AG20443 (cell line): ENCODE measurements around the gene P4HTM.

Source experiments
- DNase-seq: peaks from one replicate; pipeline ENCODE4 v3.0.0; 2012; ENCODE audit warnings: low spot score, mixed read lengths

Gene P4HTM

DNA sequence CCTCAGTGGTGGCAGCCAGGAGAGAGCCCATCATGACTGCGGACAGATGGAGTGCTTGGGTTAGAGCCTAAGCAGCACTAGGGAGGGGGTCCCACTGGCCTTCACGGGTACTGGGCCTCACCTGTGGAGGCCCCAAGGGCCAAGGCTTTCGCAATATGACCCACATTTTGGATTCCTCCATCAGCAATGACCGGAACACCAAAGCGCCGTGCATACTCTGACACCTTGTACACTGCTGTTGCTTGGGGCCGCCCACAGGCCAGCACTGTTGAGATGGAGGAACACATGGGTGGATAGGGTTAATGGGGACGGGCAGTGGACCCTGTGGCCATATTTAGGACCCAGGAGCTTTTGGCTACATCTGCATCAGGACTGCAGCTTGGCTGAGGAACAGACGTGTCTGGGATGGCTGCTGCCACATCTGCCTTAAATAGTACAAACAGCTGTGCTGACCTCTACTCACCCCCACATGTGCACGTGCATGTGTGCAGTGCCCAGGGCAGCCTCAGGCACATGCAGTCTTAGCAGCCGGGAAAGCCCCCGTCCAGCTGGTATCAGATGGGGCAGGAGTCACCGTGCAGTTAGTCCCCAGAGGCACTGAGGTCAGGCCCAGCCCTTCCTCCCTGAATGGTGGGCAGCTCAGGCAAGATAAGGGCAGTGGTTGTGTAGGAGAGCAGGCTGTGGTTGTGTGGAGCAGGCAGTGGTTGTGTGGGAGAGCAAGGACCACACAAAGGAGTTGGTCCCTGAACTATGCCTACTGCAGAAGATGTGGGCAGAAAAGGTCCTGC lies 35.2 kb downstream of the P4HTM start:
- no peak for DNase-seq

DNA sequence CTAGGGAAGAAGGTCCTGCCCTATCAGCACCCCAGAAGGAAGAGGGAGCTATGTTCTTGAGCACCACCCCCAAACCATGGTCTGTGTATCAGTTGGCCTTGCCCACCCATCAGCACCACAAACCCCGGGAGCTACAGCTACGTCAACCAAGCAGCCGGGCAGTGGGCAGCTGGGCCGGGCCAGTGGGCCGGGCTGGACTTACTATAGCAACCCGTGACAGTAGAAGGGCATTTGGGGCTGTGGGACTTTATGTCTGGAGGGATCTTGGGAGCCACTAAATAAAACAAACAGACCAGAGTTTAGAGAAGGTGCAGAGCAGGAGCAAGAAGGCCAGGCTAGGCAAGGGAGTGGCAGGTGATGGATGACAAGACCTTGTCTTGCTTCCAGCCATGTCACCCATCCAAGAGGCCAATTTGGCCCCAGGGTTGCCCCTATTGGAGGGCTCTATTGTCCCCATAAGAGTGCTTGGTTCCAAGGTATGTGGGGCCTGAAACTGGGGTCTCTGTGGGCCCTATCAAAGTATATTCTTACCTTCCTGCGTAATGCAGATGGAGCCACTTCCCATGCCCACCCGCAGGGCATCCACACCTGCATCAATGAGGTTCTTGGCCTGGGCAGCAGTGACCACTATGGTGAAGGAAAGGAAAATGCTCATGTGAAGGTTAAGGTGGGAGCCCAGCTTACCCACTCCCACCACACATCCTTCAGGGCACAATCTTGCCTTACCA lies 35.9 kb downstream of the P4HTM start:
- DNase-seq, result no peak

DNA sequence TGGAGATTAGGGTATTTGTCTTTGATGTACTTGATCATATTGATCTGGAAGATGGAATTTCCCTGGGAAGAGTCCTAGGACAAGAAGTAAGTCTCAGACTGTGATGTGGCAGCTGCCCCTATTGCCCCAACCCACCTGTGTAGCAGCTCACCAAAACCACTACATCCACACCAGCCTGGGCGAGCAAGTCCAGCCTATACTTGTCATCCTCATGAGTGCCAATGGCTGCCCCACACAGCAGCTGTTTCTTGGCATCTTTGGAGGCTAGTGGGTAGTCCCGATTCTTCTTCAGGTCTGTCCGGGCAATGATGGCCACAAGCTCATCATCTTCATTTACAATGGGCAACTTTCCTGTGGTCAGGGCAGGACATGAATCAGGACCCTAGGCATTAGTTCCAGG lies 36.5 kb downstream of the P4HTM start:
- DNase-seq, result no peak

DNA sequence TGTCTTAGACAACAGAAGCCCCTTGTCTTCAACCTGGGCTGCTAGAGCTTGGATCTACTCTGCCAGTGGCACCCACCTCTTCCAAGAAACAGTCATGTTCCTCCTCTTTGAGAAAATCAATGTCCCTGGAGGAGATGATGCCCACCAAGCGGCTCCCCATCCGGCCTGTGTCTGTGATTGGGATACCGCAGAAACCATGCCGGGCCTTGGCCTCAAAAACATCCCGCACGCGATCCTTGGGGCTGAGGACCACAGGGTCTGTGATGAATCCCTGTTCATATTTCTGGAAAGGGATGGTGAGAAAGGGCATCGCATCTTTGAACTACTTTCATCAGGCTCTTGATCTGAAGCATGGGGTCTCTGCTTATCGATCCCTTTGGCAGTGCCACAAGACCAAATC lies 37.6 kb downstream of the P4HTM start:
- DNase-seq, result no peak

DNA sequence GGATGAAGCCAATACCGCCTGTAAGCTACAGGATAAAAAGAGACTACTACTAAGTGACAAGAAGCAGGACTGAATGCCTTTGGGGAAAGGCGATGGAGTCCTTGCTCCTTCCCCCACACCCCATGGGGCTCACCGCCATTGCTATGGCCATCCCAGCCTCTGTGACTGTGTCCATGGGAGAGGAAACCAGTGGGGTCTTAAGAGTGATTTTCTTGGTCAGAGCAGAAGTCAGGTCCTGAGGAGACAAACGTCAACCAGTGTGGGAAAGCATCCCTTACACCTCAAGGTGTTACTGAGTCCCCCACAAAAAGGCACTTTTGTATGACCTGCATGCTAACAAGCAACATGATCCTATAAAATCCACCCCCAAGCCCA lies 38.2 kb downstream of the P4HTM start:
- no peak for DNase-seq

DNA sequence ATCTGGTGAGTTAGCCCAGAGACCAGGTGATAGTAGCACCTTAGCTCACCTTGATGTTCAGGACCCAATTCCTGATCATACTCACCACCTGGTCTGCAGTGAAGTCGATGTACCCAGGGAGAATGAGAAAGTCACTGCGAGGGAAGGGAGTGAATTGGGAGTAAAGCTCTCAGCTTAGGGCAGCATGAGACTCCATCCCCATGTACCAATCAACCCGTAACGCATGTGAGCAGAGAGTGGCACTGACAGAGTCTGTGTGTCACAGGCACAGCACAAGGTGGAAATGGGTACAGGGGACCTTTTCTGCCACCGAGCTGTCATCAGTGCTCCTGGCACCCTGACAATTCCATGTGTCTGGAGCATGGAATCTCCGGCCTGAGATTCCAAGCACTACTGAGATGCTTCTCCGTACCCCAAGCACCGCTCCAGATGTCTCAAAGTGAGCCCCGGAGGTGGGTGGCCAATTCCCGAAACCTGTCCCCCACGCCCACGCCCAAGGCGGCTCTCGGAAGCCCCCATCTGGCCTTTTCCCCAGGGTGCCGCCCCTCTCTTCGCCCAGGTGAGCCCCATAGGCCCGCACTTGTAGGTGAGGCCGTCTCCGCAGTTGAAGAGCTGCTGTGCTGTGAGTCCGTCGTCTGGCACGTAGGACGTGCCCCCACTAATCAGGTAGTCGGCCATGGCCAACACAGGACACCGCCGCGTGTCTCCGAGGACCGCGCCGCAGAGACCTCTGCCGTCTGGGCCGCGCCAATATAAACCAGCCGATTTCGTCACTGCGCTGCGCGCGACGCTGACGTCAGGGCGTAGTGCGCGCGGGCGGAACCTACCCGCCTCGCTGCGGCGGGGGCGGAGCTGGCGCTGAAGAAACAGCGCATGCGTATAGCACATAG lies 38.9 kb downstream of the P4HTM start, which contains the start of gene IMPDH2:
TSS of gene IMPDH2 (minus strand) at position 726 of the 890 bp plus-strand sequence. CDS start at position 678, 48 bp downstream.
- peak; percentile 96 for DNase-seq

DNA sequence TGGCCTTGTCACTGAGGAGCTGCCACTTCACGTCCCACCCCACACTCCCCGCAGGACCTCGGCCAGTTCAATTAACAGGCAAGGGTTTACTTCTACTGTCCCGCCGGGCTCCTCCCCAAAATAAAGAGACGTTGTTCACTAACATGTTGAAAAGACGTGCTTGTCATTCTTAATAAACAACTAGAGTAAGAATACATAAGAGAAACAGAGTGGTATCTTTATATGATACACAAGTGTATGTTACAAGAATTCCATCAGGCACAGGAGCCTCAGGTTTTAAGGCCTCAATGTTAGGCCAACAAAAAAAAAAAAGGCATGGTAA lies 39.5 kb downstream of the P4HTM start:
- no peak for DNase-seq

DNA sequence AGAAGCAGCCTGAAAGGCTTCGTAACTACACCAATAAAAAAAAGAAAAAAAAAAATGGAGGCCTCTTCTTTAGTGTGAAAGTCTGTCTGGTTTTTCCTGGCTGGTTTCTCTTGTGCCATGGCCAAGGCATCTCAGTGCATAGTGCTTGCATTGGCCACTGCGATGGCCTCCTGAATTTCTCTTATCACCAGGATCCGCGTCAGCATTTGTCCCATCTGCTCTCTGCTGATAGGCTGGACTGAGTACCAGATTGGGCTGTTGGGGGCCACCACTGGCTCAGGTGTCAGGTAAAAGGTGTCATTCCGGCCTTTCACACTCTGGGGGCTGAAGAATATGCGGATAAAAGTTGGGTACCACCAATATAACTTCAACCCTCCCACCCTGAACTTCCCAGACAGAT lies 40.3 kb downstream of the P4HTM start:
- DNase-seq, result no peak

DNA sequence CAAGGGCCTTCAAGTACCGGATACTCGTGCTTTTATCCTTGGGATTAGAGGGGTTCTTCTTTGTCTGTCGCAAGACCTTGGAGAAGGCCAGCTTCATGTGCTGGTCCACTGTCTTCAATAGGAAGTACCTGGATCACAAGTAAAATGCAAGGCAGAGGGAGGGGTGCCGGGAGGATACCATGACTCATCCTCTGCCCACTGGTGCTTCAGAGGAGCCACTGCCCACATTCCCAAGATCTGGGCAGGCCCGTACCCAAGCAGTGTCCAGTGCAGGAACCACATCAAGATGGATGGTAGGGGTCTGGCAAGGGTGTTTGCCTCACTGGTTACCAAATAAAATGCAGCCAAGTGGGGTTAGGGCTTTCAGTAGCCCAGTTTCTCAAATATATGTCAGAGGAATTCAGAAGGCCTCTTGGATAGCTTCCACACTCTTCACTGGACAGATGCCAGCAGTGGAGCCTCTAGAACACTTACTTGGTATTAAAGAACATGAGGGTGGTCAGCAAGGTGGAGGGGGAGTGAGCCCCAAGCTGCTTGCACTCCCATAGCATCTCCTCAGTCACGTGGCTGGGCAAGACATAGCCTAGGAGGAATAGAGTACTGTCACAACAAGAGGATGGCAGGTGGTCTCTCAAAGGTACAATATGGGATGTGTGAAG lies 42.7 kb downstream of the P4HTM start:
- no peak for DNase-seq

DNA sequence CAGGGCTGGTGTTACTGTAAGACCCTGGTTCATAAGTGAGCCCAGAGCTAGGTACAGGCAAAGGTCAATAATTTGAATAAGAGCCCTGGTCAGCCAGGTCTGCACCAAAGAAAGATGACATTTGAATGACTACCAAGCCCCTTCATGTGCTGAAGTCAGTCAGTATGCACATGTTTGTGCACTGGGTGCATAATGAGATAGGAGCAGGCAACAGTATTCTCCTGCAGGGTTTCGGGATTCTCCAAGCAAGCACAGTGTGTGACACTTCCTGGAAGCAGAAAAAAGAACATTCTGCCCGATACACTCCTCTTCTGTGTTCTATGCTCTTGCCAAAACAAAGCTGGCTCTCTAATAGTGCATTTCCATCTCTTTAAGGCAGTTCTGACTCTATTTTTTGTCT lies 44.6 kb downstream of the P4HTM start:
- no peak for DNase-seq

DNA sequence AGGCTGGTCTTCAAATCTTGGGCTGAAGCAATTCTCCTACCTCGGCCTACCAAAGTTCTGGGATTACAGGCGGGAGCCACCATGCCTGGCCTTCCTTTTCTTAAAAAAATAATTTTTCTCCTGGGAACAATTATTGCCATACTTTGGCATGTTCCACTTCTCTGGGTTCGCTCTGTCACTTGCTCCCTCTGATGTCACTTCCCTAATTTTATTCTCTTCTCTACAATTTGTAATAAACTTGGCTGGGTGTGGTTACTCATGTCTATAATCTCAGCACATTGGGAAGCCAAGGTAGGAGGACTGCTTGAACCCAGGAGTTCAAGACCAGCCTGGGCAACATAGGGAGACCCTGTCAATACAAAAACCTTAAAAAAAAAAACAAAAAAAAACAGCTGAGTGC lies 45.2 kb downstream of the P4HTM start:
- DNase-seq, result no peak

DNA sequence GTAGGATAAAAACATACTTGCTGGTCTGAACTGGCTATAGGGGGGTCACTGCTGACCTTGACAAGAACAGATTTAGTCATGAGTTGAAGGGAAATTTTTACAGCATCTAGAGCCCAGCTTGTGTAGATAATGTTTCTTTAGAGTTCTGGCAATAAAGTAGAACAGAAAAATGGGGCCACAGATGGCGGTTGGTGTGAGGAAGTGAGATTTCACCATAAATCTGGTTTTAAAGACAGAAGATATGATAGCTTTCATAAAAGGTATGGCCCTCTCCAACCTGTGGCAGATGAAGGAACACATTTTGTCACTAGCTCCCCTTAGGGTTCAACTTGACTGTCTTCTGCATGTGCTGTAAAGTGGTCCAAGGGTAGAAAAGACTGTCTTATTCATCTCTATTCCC lies 63.5 kb downstream of the P4HTM start:
- DNase-seq, result no peak

DNA sequence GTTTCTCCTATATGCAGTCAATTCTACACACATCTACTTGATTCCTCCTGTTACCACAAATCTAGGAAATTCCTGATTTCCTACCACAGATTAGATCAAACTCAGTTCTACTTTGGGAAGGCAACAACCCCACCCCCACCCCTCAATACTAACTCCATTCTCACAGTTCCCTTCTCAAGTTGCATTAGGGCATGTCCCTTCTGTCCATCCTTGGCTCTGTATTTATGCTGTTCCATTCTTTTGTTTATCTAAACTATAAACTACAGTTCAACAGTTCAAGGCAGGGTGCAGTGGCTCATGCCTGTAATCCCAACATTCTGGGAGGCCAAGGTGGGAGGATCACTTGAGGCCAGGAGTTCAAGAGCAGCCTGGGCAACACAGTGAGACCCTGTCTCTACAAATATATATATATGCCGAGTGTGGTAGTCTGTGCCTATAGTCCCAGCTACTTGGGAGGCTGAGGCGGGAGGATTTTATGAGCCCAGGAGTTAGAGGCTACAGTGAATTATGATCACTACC lies 64.4 kb downstream of the P4HTM start:
- DNase-seq, result no peak
